Measurements from ENCODE around the gene ZIK1.

ZIK1 gene

DNA sequence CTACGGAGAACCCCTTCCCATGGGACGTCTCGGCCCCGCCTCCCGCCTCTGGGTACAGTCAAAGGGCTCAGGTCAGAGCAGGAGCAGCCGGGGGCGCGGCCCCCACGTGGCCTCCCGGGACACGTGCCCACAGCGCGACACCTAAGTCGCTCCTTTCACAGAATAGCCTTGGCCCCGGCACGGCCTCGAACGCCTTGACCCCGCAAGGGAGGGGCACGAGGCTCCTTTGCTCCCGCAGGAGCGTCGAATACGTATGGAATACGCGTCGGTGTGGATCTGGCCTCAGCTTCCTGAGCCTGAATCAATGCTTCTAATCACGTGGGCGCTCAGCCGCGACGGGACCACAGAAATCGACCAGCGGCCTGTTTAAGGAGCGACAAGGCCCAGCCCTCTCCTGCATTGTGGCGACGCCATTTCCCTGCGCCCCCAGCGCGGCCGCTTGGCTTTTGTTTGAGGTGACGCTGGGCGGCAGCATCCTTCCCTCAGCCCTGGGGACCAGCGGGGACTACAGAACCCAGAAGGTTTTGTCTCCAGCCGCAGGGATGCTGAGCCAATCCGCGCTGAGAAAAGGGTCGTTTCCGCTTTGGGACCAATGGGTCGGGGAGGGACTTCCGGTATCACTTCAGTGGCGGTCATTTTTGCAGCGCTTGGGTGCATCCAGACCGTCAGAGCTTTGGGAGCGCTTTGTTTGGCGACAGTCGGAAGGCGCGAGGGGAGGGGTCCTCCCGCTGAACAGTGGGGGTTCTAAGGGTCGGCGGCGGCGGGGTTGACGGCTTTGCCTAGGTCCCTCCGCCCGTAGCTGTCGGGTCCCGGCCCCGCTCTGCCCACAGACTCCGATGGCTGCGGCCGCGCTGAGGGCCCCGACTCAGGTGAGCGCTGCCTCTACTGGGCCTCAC, at the start of gene ZIK1:
ZIK1 (plus strand) TSS at position 625 of the 896 bp plus-strand sequence; CDS start at position 837, 212 bp downstream.
- DNase-seq = no peak

GRCh38 chr19:57537953-57538547, 45.9 kb upstream of the ZIK1 start:
- DNase-seq = no peak

DNA sequence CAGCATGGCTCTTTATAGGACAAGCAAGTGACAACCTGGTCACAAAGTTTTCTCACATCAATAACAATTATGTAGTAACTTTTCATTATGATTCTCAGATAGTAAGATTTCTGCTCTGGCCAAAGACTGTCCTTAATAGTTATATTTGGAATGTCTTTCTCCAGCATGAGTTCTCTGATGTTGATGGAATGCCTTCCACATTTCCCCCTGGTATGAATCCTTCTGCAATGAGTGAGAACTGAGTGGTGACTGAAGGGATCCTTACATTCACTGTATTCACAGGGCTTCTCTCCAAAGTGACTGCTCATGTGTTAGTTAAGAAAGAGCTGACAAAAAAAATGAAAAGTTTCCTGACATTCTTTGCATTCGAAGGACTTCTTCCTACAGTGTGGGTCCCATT, 37.4 kb upstream of the ZIK1 start:
- DNase-seq = no peak

DNA sequence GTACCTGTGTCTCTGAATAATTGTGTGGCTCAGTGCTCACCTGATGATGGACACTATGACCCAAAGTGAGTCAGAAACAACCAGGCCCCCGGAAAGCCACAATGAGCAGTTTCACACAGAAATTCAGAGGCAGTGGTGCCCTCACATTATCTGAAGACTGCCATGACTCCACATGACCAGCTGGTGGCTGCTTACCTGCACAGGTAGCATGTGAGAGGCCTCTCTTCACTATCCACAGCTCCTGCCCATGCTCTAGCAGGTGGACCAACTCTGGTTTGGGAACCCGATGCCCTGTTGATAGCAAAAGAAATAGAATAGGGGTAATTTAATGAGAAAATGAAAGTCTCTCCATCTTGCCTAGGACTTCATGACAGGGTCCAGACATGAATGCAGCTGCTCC, 31.5 kb upstream of the ZIK1 start:
- DNase-seq = no peak

DNA sequence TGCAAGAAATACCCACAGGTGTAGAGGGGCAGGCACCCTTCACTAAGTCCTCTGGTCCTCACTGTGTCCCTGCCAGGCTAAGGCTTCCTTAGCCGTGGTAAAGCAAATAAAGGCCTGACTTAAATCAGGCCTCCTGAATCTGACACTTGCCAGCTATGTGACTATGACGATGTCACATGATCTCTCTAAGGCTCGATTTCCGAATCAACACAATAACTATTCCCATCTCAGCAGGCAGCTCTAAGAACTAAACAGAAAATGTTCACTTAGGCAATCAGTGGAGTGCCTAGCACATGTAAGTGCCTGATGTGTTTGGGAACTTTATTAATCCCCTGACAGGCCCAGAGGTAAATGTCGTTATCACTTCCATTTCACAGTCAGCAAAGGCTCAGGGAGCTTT, 26.3 kb upstream of the ZIK1 start:
- DNase-seq = no peak

DNA sequence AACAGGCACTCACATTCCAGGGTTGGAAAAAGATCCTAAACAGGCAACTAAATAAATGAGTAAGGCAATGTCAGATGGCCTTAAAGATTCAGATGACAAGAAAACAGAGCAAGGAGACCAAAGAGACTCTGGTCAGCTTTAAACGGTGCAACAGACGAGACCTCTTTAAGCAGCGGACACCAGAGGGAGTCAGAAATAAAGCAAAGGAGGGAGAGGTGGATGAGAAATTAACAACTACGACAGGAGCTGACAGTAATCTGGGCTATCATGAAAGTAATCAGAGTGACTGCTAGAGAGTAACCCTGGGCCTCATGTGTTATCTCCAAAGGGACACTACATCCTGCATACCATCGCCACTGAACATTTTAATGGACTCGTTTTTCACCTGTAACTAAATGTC, 25.4 kb upstream of the ZIK1 start:
- no peak for DNase-seq

GRCh38 chr19:57559008-57559403, 24.9 kb upstream of the ZIK1 start:
- DNase-seq = peak; percentile 54

GRCh38 chr19:57559404-57560025, 24.4 kb upstream of the ZIK1 start, which contains the start of gene ZNF550:
TSS of gene ZNF550 (minus strand) at chr19:57559863. CDS start at chr19:57559682, 181 bp downstream.
- DNase-seq = peak; percentile 89

GRCh38 chr19:57560049-57560491, 23.9 kb upstream of the ZIK1 start:
- DNase-seq = no peak

DNA sequence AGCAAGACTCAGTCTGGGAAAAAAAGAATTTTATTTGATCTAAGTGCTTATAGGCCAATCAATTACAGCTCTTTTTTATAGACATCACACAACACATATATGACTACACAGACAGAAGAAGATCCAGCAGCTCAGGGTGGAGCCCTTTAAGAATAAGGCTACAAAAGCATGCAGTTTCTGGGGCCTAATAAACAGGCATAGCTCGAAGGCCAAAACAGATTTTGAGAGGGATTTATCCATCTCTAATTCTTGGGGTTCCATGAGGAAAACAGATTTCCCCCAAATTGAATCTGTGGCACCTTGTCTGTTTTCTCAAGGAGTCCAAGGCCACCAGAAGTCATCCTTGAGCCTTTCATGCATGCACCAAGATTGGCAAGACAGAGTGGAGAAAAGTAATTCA, 20.4 kb upstream of the ZIK1 start:
- DNase-seq = no peak

- peak; percentile 70 for DNase-seq
Measured at GRCh38 chr19:57566396-57567265, 17.3 kb upstream of the ZIK1 start.

GRCh38 chr19:57570707-57571106, 13.2 kb upstream of the ZIK1 start:
- DNase-seq = no peak

GRCh38 chr19:57572415-57572947, 11.5 kb upstream of the ZIK1 start:
- no peak for DNase-seq

DNA sequence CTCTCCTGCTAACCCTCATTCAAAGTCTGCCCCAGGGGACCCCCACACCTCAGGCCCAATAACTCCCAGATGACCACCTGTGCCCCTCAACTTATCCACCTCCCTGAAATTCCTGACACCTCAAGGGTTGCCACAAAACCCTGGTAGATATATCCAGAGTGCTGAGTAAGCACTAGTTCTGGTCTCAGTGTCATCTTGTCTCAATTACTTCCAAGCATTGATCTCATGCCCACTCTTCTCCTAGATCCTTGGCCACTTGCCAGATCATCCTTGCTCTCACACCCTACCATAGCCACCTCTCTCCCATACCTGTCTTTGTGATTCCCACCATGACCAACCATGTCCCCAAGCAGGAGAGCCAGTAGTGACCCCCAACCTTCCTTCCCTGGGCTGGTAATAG, 7.3 kb upstream of the ZIK1 start:
- DNase-seq = no peak

DNA sequence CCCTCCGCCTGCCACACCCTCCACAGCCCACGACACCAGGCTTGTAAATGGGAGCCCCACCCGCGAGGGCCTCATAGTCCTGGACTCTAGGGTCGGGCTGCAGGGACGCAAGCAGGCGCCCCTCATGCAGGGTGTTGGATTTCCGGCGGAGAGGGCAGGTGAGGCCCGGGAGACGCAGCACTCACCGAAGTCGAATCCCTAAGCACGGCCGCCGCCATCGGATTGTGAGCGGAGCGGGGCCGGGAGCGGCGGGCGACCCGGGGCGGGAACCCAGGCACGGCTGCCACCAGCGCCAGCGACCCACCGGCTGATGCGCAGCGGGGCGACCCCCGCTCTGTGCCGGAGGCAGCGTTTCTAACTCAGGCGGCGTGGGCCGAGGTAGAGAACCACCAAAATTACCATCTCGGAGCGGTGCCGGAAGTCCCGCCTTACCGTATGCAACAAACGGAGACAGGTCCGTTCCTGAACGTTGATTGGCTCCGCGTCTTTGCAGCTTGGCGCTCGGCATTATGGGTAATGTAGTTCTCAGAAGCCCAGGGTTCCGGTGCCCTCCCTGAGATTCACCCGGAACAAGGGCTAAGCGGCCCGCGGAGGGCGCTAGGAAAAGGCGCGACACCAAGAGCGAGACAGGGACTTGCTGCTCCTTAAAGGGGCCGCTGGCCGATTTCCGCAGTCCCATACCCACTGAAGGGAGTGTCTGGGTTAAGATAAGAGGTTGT, 5.3 kb upstream of the ZIK1 start, which contains the start of gene ZNF416:
ZNF416 (minus strand) TSS at position 425 of the 719 bp plus-strand sequence; CDS start at position 218, 207 bp downstream.
- peak; percentile 99 for DNase-seq

- no peak for DNase-seq
Measured at GRCh38 chr19:57583104-57583520, 833 bp upstream of the ZIK1 start.

DNA sequence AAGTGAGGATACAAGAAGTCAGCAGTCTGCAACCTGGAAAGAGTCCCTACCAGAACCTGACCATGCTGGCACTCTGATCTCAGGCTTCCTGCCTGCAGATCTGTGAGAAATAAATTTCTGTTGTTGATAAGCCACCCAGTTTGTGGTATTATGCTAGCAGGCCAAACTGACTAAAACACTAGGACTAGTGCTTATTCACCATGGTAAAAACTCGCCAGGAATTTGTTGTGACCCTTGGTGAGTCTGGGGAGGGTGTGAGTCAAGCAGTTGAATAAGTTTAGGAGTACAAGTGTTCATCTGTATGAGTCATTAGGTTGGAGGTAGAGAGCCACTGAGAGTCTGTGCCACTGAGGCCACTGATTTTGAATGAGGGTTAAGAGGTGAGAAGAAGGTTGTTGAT, 3.6 kb downstream of the ZIK1 start:
- no peak for DNase-seq

GRCh38 chr19:57599377-57599760, 15.4 kb downstream of the ZIK1 start:
- DNase-seq = no peak

GRCh38 chr19:57599761-57600383, 15.9 kb downstream of the ZIK1 start, which contains the start of gene ZNF530:
TSS of gene ZNF530 (plus strand) at chr19:57599885. CDS start at chr19:57604346, 4,461 bp downstream.
- peak; percentile 97 for DNase-seq

GRCh38 chr19:57606931-57607330, 23.0 kb downstream of the ZIK1 start:
- no peak for DNase-seq

DNA sequence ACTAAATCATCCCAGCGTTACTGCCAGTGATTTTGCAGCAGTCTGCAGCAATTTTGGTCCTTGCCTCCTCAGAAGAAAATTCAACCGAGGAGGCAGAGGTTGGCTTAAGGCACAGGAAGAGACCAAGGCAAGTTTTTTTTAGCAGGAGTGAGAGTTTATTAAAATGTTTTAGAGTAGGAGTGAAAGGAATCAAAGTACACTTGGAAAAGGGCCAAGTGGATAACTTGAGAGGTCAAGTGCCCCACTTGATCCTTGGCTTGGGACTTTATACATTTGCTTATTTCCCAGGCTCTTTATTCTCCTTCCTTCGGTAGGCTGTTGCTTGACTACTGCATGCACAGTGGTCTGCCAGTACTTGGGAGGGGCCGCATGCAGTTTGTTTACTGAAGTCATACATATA, 27.2 kb downstream of the ZIK1 start:
- DNase-seq = no peak
